Measurements from ENCODE around the gene NTNG1. TPM values are rescaled to one million over a fixed set of nuclear protein-coding genes. Genes with fewer than 3 reads are reported as not detected.

NTNG1 gene
- total and polyA plus RNA-seq, 2 of the 8 experiments (the other 6 are each of a cell fraction or from before 2014, with no cell fraction given): 1.2 to 4.1 TPM

GRCh38 chr1:107188160-107188559, 47.3 kb downstream of the NTNG1 start:
- Histone ChIP-seq H3K4me2 (ENCODE audit: insufficient read depth in 1 of 2, low read depth in 2 of 2, low read length in 2 of 2) (no peak overlapping the region), H3K23ac (ENCODE audit: insufficient read length) (no peak overlapping the region), H3K14ac (ENCODE audit: insufficient read length) (no peak overlapping the region), H2BK5ac (ENCODE audit: low read depth, low read length) (no peak overlapping the region), H2BK20ac (ENCODE audit: low read length) (no peak overlapping the region), H3K27ac (ENCODE audit: low read depth, low read length) (no peak overlapping the region), H3K36me3 (ENCODE audit: control insufficient read depth in 2 of 4, insufficient read depth in 4 of 4, low read length in 3 of 4) (no peaks in the 10 kb centered on the region), H3K18ac (ENCODE audit: extremely low read depth, low read length) (no peak overlapping the region), H2BK15ac (ENCODE audit: low read length) (no peak overlapping the region), H3K9ac (replicated peaks in 1 of 4; ENCODE audit: extremely low read depth in 1 of 4, low read depth in 3 of 4, low read length in 3 of 4) (no peak overlapping the region), H3K79me2 (ENCODE audit: control insufficient read depth in 1 of 2, insufficient read depth in 2 of 2, low read length in 2 of 2) (no peaks in the 10 kb centered on the region), H3K79me1 (ENCODE audit: low read depth, low read length) (no peaks in the 10 kb centered on the region), H3K4me3 (ENCODE audit: extremely low read depth in 1 of 4, insufficient read depth in 2 of 4, low read depth in 3 of 4, low read length in 4 of 4) (no peak overlapping the region), H4K20me1 (replicated peaks in 1 of 2; ENCODE audit: control insufficient read depth in 1 of 2, insufficient read depth in 2 of 2, low read length in 2 of 2) (no peaks in the 10 kb centered on the region), H2BK120ac (replicated peaks; ENCODE audit: low read depth, low read length) (no peak overlapping the region), H2BK12ac (ENCODE audit: low read depth, low read length) (no peak overlapping the region), H4K5ac (ENCODE audit: insufficient read length, low read depth, low read length) (no peak overlapping the region), H2AK5ac (ENCODE audit: low read depth, low read length) (no peak overlapping the region), H3K27me3 (replicated peaks in 1 of 4; ENCODE audit: control insufficient read depth in 3 of 4, extremely low read depth in 1 of 4, insufficient read depth in 3 of 4, low read length in 3 of 4) (no peaks in the 10 kb centered on the region), H3K4ac (replicated peaks; ENCODE audit: insufficient read length, low read depth, low read length) (no peak overlapping the region), H3K9me3 (ENCODE audit: insufficient read depth in 2 of 2, low read depth in 1 of 2, low read length in 1 of 2) (no peaks in the 10 kb centered on the region), H3K23me2 (ENCODE audit: low read depth, low read length) (no peaks in the 10 kb centered on the region), H4K91ac (replicated peaks; ENCODE audit: insufficient read length, low read length) (no peak overlapping the region), H3K56ac (replicated peaks; ENCODE audit: insufficient read length, low read depth, low read length) (no peak overlapping the region), H2AFZ (ENCODE audit: low read length) (no peak overlapping the region), H4K8ac (ENCODE audit: extremely low read depth, insufficient read depth, low read length) (no peak overlapping the region), H3K4me1 (replicated peaks in 1 of 4; ENCODE audit: control insufficient read depth in 3 of 4, insufficient read depth in 4 of 4, low read length in 3 of 4) (peaks cover 0 to 3% (median 2%) of the 10 kb centered on the region in 4 experiments; a peak in 3 of 7 replicates)
- TF ChIP-seq TAF1 (IDR thresholded peaks at IDR 0.05; ENCODE audit: low read depth, low read length) (no peak), RXRA (IDR thresholded peaks at IDR 0.05; ENCODE audit: insufficient read depth, low read depth, low read length) (no peak), SP4 (IDR thresholded peaks at IDR 0.05; ENCODE audit: low read length) (no peak), ATF2 (IDR thresholded peaks at IDR 0.05; ENCODE audit: low read length) (no peak), CBX8 (IDR thresholded peaks at IDR 0.05; ENCODE audit: borderline replicate concordance, low read depth, low read length) (no peak), EP300 (IDR thresholded peaks at IDR 0.05; ENCODE audit: borderline replicate concordance in 1 of 2, low read depth in 2 of 2, low read length in 2 of 2) (no peak), POLR2AphosphoS5 (IDR thresholded peaks at IDR 0.05; ENCODE audit: low read depth, low read length) (no peak), YY1 (IDR thresholded peaks at IDR 0.05; ENCODE audit: low read depth, low read length) (no peak), GTF2F1 (IDR thresholded peaks at IDR 0.05; ENCODE audit: borderline replicate concordance, low read depth, low read length) (no peak)
- ChIA-PET POLR2A (ENCODE audit: partially characterized antibody) (no interaction called here), CTCF (ENCODE audit: partially characterized antibody) (interaction anchor here (0.8 kb wide), 1 partner anchor 9 kb away, joined by 5 read pairs; no protein-coding TSS in a partner anchor)
- WGBS, 2 experiments (ENCODE audit: extremely low coverage in 1 of 2, insufficient coverage in 1 of 2, insufficient read length in 1 of 2, insufficient replicate concordance in 2 of 2, low coverage in 1 of 2, low lambda C conversion rate in 2 of 2, missing lambda C conversion rate in 1 of 2): 90% methylated on average over 3 of the region's 3 CpGs; no CpG with 5 or more reads in 1 of the 2 experiments
- DNase-seq (ENCODE audit: low read depth in 1 of 2, low spot score in 2 of 2) (no peak), FAIRE-seq (no peak)
